Parietal lobe (tissue), 2 donors: ENCODE results near the gene C3orf22. TPM values are rescaled to one million over a fixed set of nuclear protein-coding genes. Genes with fewer than 3 reads are reported as not detected.

Experiments used
- small RNA-seq: library from RNA; depleted of rRNA; stranded (forward); fragments of <200 nt; gene quantifications from one replicate; pipeline ENCODE3, GENCODE V24; 2014; ENCODE audit warnings: low replicate concordance
- total RNA-seq: library from RNA; depleted of rRNA; stranded (reverse); fragments of >200 nt; gene quantifications from one replicate; pipeline ENCODE4 v1.2.3, GENCODE V29; 2014

C3orf22 gene, protein sequence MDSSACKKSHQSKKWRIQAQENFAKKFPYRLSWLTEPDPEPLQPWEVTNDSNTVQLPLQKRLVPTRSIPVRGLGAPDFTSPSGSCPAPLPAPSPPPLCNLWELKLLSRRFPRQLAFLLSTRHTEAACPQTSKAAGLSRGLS
- total RNA-seq: not detected

DNA sequence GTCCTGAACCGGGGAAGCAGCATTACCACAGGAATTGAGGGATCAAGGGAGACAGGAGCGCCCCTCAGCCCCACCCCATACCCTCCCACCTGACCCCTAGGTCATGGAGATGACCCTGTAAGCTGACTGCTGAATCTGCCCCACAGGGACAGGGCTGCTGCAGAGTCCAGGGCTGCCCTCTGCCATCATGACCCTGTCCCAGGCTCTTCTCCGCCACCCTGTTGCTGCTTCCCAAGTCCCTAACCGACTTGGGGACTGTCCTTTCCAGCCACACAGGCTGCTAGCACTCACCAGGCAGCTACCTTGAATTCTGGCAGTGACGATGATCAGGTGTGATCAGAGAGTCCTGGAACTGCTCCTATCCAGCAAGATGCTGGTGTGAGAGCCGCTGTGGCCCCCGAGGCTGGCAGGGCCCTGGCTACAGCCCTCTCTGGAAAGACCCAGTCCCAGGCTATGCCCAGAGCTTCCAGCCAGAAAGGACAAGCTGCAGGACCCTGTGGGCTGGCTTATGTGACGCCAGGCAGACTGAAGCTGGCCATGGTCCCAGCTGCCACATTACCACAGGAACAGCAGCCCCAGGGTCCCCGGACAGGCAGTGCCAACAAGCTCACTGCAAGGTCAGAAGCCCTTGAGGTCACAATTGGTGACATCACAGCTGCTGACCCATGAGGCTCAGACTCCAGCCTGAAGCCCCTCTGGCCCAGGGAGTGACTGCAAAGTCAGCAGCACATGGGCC, at the start of gene C3orf22:
Gene C3orf22, minus strand, starts transcription at position 597 of the 736 bp plus-strand sequence. CDS start 5,542 bp downstream, outside the sequence.

DNA sequence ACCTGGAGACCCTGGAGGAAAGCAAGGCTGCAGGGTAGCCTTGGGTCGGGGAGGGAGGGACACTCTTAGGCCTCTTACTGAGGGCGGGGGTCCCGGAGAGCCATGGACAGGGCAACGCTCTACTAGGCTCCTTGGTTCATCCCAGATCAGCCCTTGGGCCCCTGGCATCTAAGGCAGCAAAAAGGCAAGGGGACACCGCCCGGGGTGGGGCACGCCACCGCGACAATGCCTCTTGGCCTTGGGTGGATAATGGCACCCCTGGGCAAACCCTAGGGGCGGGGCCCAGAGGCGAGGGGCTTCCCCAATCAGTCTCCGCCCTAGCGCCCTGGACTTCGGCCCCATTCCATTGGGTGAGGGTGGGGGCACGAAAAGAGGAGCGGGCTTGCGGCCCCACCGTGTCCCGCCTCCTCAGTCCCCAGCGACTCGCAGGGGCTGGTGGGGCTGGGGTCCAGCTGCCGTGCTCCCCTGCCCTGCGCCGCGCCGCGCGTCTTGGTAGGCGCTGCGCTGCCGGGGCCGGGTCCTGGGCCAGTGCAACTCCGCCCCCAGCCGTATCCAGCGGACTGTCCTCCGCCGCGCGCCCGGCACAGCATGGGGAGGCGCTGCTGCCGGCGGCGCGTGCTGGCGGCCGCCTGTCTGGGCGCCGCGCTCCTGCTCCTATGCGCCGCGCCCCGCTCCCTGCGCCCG, 34.8 kb downstream of the C3orf22 start, which contains the start of gene CHST13:
Gene CHST13, plus strand, starts transcription at position 411 of the 684 bp plus-strand sequence. Its CDS starts 178 bp downstream, at position 589.

DNA sequence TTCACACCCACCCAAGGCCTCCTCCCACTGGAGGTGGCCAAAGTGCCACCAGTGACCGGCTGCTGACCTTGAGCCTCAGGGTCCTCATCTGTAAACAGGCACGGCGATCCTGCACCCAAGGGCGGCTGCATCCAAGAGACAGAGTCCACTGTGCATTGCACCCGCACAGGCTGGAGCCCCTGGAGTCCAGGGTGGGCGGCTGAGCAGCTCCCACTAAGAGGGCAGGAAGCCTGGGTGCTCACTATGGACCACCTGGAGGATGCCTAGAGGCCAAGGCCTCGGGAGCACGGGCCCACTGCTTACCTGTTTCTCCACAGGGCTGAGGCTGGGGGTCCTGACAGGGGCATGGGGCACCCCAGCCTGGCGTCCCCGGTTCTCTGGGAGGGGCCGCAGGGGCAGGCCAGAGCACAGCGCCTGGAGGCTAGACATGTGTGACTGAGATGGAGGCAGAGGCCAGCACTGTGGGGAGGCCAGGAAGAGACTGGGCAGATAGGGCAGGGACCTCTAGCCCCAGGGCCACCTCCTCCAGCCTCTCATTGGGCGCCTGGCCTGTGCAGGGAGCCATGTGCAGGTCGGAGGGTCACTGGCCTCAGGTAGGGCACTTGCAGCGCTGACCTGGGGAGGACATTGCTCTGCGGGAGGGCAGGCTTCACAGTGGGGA, 41.3 kb downstream of the C3orf22 start, which contains the start of gene UROC1:
Gene UROC1, minus strand, starts transcription at position 483 of the 661 bp plus-strand sequence. Its CDS starts 54 bp downstream, at position 429.

Small RNA genes within 50 kb of the gene (small RNA-seq; reads per million reads assigned to genes)
- gene RNA5SP138: not detected

Other genes starting within 250 kb of the C3orf22 start
- gene KLF15, start 201.5 kb downstream of the C3orf22 start, total RNA-seq: 3.1 TPM
- 5.9 TPM for gene CFAP100, start 164.0 kb downstream of the C3orf22 start, total RNA-seq
- 74.8 TPM for gene ZXDC, start 83.0 kb downstream of the C3orf22 start, total RNA-seq
- not detected for gene UROC1, start 41.2 kb downstream of the C3orf22 start, total RNA-seq
- not detected for gene CHST13, start 34.8 kb downstream of the C3orf22 start, total RNA-seq
- 16.6 TPM for gene TXNRD3, start 96.2 kb upstream of the C3orf22 start, total RNA-seq
- gene CHCHD6, start 145.3 kb upstream of the C3orf22 start, total RNA-seq: 49.5 TPM